Fibroblast of the conjunctiva (primary cell): ENCODE measurements around the gene EPB41L4B.
"Not testable (repeated sequence)": the region's sequence is repeated elsewhere in the genome, so short reads cannot be mapped to it uniquely, and the experiment has no call there.

Experiments
- DNase-seq: peaks from one replicate; pipeline ENCODE4 v3.0.0-alpha.2; 2010; ENCODE audit warnings: low read depth

EPB41L4B gene

GRCh38 chr9:109162677-109163076, 158.2 kb downstream of the EPB41L4B start:
- no peak for DNase-seq

- no peak for DNase-seq
Observed at GRCh38 chr9:109161471-109161870, 159.4 kb downstream of the EPB41L4B start.

- no peak for DNase-seq
Observed at GRCh38 chr9:109159583-109159982, 161.3 kb downstream of the EPB41L4B start.

GRCh38 chr9:109158651-109159050, 162.2 kb downstream of the EPB41L4B start:
- DNase-seq: peak; percentile 69

GRCh38 chr9:109156708-109157107, 164.2 kb downstream of the EPB41L4B start:
- no peak for DNase-seq

- DNase-seq: no peak
Observed at GRCh38 chr9:109150925-109151545, 169.8 kb downstream of the EPB41L4B start.

GRCh38 chr9:109149722-109150121, 171.1 kb downstream of the EPB41L4B start:
- DNase-seq: no peak

GRCh38 chr9:109149089-109149488, 171.8 kb downstream of the EPB41L4B start:
- no peak for DNase-seq

GRCh38 chr9:109145051-109145450, 175.8 kb downstream of the EPB41L4B start:
- no peak for DNase-seq

- DNase-seq: no peak
Observed at GRCh38 chr9:109143881-109144562, 176.8 kb downstream of the EPB41L4B start.

GRCh38 chr9:109141375-109141774, 179.5 kb downstream of the EPB41L4B start:
- no peak for DNase-seq

- no peak for DNase-seq
Observed at GRCh38 chr9:109139851-109140250, 181.0 kb downstream of the EPB41L4B start.

GRCh38 chr9:109138421-109138820, 182.4 kb downstream of the EPB41L4B start:
- DNase-seq: no peak

- DNase-seq: no peak
Observed at GRCh38 chr9:109134167-109134578, 186.7 kb downstream of the EPB41L4B start.

GRCh38 chr9:109133533-109133932, 187.3 kb downstream of the EPB41L4B start:
- no peak for DNase-seq

GRCh38 chr9:109132567-109133021, 188.3 kb downstream of the EPB41L4B start:
- no peak for DNase-seq

- no peak for DNase-seq
Observed at GRCh38 chr9:109129470-109130197, 191.2 kb downstream of the EPB41L4B start.

GRCh38 chr9:109126671-109127070, 194.2 kb downstream of the EPB41L4B start:
- DNase-seq: not testable (repeated sequence)

GRCh38 chr9:109124121-109124520, 196.7 kb downstream of the EPB41L4B start:
- DNase-seq: no peak

- no peak for DNase-seq
Observed at GRCh38 chr9:109122726-109123621, 197.9 kb downstream of the EPB41L4B start.
